Lower leg skin (tissue), 4 donors: ENCODE data around the gene HUNK. TPM values are rescaled to one million over a fixed set of nuclear protein-coding genes. Genes with fewer than 3 reads are reported as not detected.

ENCODE experiments used
- DNase-seq, 2 donors: peaks; one replicate each; pipeline ENCODE4 v3.0.0-alpha.2; 2019; ENCODE audit warnings: low spot score in 2 of 2
- H3K4me3 ChIP-seq: fragments of 200-600 bp; sonication (generic); 2 replicates; pipeline ENCODE4 v1.5.1; 2017; ENCODE audit warnings: mild to moderate bottlenecking, low read depth; ENCODE audit not compliant: poor library complexity, severe bottlenecking
- CTCF ChIP-seq, 3 donors: fragments of 450-650 bp; IDR thresholded peaks; one replicate each; pipeline ENCODE4 v1.5.1; 2016; ENCODE audit warnings: antibody characterized with exemption in 3 of 3, mild to moderate bottlenecking in 3 of 3, moderate library complexity in 2 of 3
- POLR2A ChIP-seq, 2 donors: fragments of 450-650 bp; IDR thresholded peaks; one replicate each; pipeline ENCODE4 v1.6.1; 2016 to 2017; ENCODE audit warnings: antibody characterized with exemption in 2 of 2, mild to moderate bottlenecking in 1 of 2, moderate library complexity in 1 of 2
- WGBS, 2 donors: methylation state at CpG; one replicate each; pipeline ENCODE4 v1.1.5; 2018; 5-methylcytosine and 5-hydroxymethylcytosine counted together
- intact Hi-C: fragments of 100-400 bp; cut with DNase I; formaldehyde crosslinking; loops from one replicate; pipeline ENCODE4 v1.15.0; 2023; ENCODE audit warnings: low total_unique reads
- total RNA-seq, 4 donors: library from RNA; depleted of rRNA; stranded (reverse); fragments of >200 nt; gene quantifications; one replicate each; pipeline ENCODE4 v1.1.0, GENCODE V29; 2016

The HUNK gene
- total RNA-seq, 4 donors from 2014 or later = 2.8 to 4.0 (median 3.5) TPM

- H3K4me3 ChIP-seq = no peak overlapping the region
Observed at GRCh38 chr21:31838586-31839355, 34.0 kb upstream of the HUNK start.

GRCh38 chr21:31844206-31844605 lies 28.6 kb upstream of the HUNK start:
- no peak for DNase-seq
- no peak overlapping the region for H3K4me3 ChIP-seq
- TF ChIP-seq CTCF (IDR thresholded peaks at IDR 0.05) = no peak
- no peak for TF ChIP-seq POLR2A (IDR thresholded peaks at IDR 0.05)
- intact Hi-C loops = no loop called here

More at GRCh38 chr21:31838586-31839355, 34.0 kb upstream of the HUNK start:
- no peak for TF ChIP-seq POLR2A (IDR thresholded peaks at IDR 0.05)
- no peak for TF ChIP-seq CTCF (IDR thresholded peaks at IDR 0.05)
- DNase-seq = no peak
- WGBS, 2 donors = 85 to 86% methylated on average over 5 of the region's 5 CpGs
- intact Hi-C loops = no loop called here

- H3K4me3 ChIP-seq = no peak overlapping the region
- WGBS, 2 donors = 76 to 91% methylated on average over 6 of the region's 6 CpGs
- TF ChIP-seq CTCF (IDR thresholded peaks at IDR 0.05) (no peak), POLR2A (IDR thresholded peaks at IDR 0.05) (no peak)
- intact Hi-C loops = no loop called here
- DNase-seq = peak in 1 of 2 donors; percentile 9
Observed at GRCh38 chr21:31845151-31845729, 27.6 kb upstream of the HUNK start.

- TF ChIP-seq POLR2A (IDR thresholded peaks at IDR 0.05) = no peak
- no peak for TF ChIP-seq CTCF (IDR thresholded peaks at IDR 0.05)
- H3K4me3 ChIP-seq = no peak overlapping the region
- DNase-seq = peak in 1 of 2 donors; percentile 29
- intact Hi-C loops = no loop called here
- 75 to 96% methylated on average over 1 of the region's 1 CpG for WGBS, 2 donors
Observed at GRCh38 chr21:31846690-31847089, 26.1 kb upstream of the HUNK start.

- intact Hi-C loops = no loop called here
- DNase-seq = peak in 1 of 2 donors; percentile 2
- WGBS, 2 donors = 72 to 73% methylated on average over 3 of the region's 3 CpGs
- no peak overlapping the region for H3K4me3 ChIP-seq
- TF ChIP-seq CTCF (IDR thresholded peaks at IDR 0.05) (no peak), POLR2A (IDR thresholded peaks at IDR 0.05) (no peak)
Observed at GRCh38 chr21:31847761-31848160, 25.1 kb upstream of the HUNK start.
